Lower lobe of right lung (tissue), 2 donors: ENCODE results near the gene CCNO. TPM values are rescaled to one million over a fixed set of nuclear protein-coding genes. Genes with fewer than 3 reads are reported as not detected.

ENCODE experiments used
- ATAC-seq, 2 donors: fragments of 200-7000 bp; cut with Tn5 transposase; one replicate each; pipeline ENCODE4 v1.9.1; 2020 to 2022; ENCODE audit warnings: mild to moderate bottlenecking in 2 of 2, moderate library complexity in 2 of 2
- DNase-seq: peaks from one replicate; pipeline ENCODE4 v3.0.0-alpha.2; 2020
- H3K27ac ChIP-seq: fragments of 200-600 bp; one replicate; pipeline ENCODE4 v1.8.0; 2022
- H3K27me3 ChIP-seq: fragments of 200-600 bp; one replicate; pipeline ENCODE4 v1.8.0; 2022; ENCODE audit warnings: low read depth
- H3K36me3 ChIP-seq: fragments of 200-600 bp; one replicate; pipeline ENCODE4 v1.8.0; 2022; ENCODE audit warnings: mild to moderate bottlenecking
- H3K4me1 ChIP-seq: fragments of 200-600 bp; one replicate; pipeline ENCODE4 v1.8.0; 2022
- H3K4me3 ChIP-seq: fragments of 200-600 bp; one replicate; pipeline ENCODE4 v1.8.0; 2022; ENCODE audit warnings: mild to moderate bottlenecking
- H3K9me3 ChIP-seq: fragments of 200-600 bp; one replicate; pipeline ENCODE4 v1.8.0; 2022
- CTCF ChIP-seq: fragments of 200-600 bp; IDR thresholded peaks from one replicate; pipeline ENCODE4 v1.8.0; 2022; ENCODE audit warnings: antibody characterized with exemption, mild to moderate bottlenecking
- intact Hi-C: fragments of 100-400 bp; cut with DNase I; formaldehyde crosslinking; loops from one replicate; pipeline ENCODE4 v1.11.0; 2022
- long read RNA-seq: library from polyadenylated mRNA; unstranded; transcript quantifications from one replicate; pipeline ENCODE4 v2.0.0, GENCODE V29; 2021
- total RNA-seq: library from RNA; stranded (reverse); fragmentation: NEBNext Ultra II Directional; extraction: Animal tissue kit (Norgen Biotek cat#: 25700); gene quantifications from one replicate; pipeline ENCODE4 v1.2.1, GENCODE V29; 2021
- donor health status: DM: no; HTN: yes; CAD: no; lungs with severe emphysema.

The CCNO gene
- 2.2 TPM for total RNA-seq
- long read RNA-seq, partial matches to known transcripts, result 4 of 9 reads
- long read RNA-seq, other reads (novel, unspliced or antisense), result 4 of 9 reads

DNA sequence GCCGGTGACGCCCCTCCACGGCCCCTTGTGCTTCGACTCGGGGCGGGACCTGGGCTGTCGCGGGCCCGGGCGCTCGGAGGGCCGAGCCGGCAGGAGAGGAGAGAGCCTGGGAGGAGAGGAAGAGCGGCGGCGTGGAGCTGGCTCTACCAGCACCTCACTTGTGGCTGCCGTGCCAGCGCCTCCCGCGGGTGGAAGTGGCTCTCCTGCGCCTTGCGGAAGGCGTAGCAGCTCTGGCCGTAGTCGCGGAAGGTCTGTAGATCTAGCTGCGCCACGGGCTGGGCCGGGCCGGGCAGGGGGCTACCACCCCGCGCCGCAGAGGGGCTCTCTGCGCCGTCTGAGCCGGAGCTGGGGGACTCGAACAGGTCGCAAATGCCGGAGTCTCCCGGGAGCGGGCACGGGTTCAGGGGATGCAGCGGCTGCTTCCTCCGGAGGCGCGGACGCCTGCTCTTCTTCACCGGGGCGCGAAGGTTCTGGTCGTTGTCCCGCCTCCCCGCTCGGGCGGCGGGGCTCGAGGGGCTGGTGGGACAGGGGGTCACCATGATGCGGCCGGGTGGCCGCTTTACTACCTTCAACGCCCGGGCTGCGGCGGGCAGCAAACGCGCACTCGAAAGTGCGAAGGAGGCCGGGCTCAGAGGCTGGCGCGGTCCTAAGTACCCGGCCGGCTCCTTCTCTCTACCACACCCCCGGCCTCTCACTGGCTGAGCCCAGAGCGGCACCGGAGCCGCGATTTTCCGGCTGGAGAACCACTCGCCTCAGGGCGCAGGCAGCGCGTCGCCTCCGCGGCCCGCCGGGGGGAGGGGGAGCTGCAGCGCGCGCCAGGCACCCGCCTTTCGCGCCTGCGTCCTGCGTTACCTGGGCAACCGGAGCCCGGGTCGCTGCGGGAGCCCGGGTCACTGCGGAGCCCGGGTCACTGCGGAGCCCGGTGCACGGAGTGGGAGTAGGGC is at the start of gene CCNO:
CCNO (minus strand) TSS at position 624 of the 944 bp plus-strand sequence; CDS start at position 539, 85 bp downstream.
- TF ChIP-seq CTCF, result no peak
- ATAC-seq (peak; percentile 89 to 93), DNase-seq (peak; percentile 79)
- Histone ChIP-seq H3K27me3 (peaks cover 99% of the 10 kb centered on the region), H3K9me3 (no peaks in the 10 kb centered on the region), H3K27ac (no peak within 1 kb of the TSS), H3K4me3 (peak within 1 kb of the TSS; percentile 63), H3K36me3 (no peaks in the 10 kb centered on the region), H3K4me1 (peaks cover 39% of the 10 kb centered on the region)
- intact Hi-C loops, result no loop called here

- intact Hi-C loops, result no loop called here
- DNase-seq (no peak), ATAC-seq (no peak)
- H3K27ac ChIP-seq, result no peak overlapping the region
- H3K4me1 ChIP-seq, result no peaks in the 10 kb centered on the region
- H3K9me3 ChIP-seq, result no peaks in the 10 kb centered on the region
- TF ChIP-seq CTCF, result no peak
- H3K27me3 ChIP-seq, result no peaks in the 10 kb centered on the region
- H3K4me3 ChIP-seq, result no peak overlapping the region
- H3K36me3 ChIP-seq, result peaks cover 99% of the 10 kb centered on the region
Measured at GRCh38 chr5:55278778-55279177, 45.4 kb upstream of the CCNO start.

GRCh38 chr5:55276771-55277170 is 43.4 kb upstream of the CCNO start:
- intact Hi-C loops, result no loop called here
- ATAC-seq, result no peak
- DNase-seq, result no peak
- H3K4me3 ChIP-seq, result no peak overlapping the region
- peaks cover 99% of the 10 kb centered on the region for H3K36me3 ChIP-seq
- H3K27me3 ChIP-seq, result no peaks in the 10 kb centered on the region
- no peak overlapping the region for H3K27ac ChIP-seq
- TF ChIP-seq CTCF, result no peak
- H3K9me3 ChIP-seq, result no peaks in the 10 kb centered on the region
- H3K4me1 ChIP-seq, result no peaks in the 10 kb centered on the region

- no peaks in the 10 kb centered on the region for H3K4me1 ChIP-seq
- no peaks in the 10 kb centered on the region for H3K27me3 ChIP-seq
- peaks cover 92% of the 10 kb centered on the region for H3K36me3 ChIP-seq
- H3K27ac ChIP-seq, result no peak overlapping the region
- ATAC-seq (no peak), DNase-seq (no peak)
- H3K4me3 ChIP-seq, result no peak overlapping the region
- no peaks in the 10 kb centered on the region for H3K9me3 ChIP-seq
- TF ChIP-seq CTCF, result no peak
- intact Hi-C loops, result no loop called here
Measured at GRCh38 chr5:55258339-55258738, 24.9 kb upstream of the CCNO start.

GRCh38 chr5:55254802-55255201 is 21.4 kb upstream of the CCNO start:
- peaks cover 57% of the 10 kb centered on the region for H3K36me3 ChIP-seq
- DNase-seq, result no peak
- ATAC-seq, result no peak
- no peaks in the 10 kb centered on the region for H3K27me3 ChIP-seq
- H3K27ac ChIP-seq, result no peak overlapping the region
- H3K4me3 ChIP-seq, result no peak overlapping the region
- no peak for TF ChIP-seq CTCF
- H3K4me1 ChIP-seq, result no peaks in the 10 kb centered on the region
- no peaks in the 10 kb centered on the region for H3K9me3 ChIP-seq
- intact Hi-C loops, result no loop called here
